ENCODE measurements around the gene CHD5. TPM values are rescaled to one million over a fixed set of nuclear protein-coding genes. Genes with fewer than 3 reads are reported as not detected.

CHD5 gene
- total RNA-seq, 1 experiment from 2014 or later, result 2.4 TPM

DNA sequence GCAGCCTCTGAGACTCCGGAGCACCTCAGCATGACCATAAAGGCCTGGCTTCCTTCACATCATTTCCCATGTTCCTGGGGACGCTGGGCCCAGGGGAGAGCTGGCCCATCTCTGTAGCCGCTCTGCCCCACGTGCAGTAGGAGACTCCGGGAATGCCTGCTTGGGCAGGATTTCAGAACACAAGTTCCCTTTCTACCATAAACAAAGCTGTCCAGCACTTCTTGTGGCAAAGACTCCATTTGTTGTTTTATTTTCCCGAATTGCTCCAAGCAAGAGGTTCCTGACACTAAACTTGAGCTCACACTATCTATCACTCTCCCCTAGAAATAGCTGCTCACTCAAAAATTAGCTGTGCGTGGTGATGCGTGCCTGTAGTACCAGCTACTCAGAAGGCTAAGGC is 21.9 kb downstream of the CHD5 start (continued):
- TF ChIP-seq, protein P1, sequence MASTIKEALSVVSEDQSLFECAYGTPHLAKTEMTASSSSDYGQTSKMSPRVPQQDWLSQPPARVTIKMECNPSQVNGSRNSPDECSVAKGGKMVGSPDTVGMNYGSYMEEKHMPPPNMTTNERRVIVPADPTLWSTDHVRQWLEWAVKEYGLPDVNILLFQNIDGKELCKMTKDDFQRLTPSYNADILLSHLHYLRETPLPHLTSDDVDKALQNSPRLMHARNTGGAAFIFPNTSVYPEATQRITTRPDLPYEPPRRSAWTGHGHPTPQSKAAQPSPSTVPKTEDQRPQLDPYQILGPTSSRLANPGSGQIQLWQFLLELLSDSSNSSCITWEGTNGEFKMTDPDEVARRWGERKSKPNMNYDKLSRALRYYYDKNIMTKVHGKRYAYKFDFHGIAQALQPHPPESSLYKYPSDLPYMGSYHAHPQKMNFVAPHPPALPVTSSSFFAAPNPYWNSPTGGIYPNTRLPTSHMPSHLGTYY (CRISPR knock-in tag; IDR thresholded peaks at IDR 0.05), result no peak
- TF ChIP-seq, protein P2, sequence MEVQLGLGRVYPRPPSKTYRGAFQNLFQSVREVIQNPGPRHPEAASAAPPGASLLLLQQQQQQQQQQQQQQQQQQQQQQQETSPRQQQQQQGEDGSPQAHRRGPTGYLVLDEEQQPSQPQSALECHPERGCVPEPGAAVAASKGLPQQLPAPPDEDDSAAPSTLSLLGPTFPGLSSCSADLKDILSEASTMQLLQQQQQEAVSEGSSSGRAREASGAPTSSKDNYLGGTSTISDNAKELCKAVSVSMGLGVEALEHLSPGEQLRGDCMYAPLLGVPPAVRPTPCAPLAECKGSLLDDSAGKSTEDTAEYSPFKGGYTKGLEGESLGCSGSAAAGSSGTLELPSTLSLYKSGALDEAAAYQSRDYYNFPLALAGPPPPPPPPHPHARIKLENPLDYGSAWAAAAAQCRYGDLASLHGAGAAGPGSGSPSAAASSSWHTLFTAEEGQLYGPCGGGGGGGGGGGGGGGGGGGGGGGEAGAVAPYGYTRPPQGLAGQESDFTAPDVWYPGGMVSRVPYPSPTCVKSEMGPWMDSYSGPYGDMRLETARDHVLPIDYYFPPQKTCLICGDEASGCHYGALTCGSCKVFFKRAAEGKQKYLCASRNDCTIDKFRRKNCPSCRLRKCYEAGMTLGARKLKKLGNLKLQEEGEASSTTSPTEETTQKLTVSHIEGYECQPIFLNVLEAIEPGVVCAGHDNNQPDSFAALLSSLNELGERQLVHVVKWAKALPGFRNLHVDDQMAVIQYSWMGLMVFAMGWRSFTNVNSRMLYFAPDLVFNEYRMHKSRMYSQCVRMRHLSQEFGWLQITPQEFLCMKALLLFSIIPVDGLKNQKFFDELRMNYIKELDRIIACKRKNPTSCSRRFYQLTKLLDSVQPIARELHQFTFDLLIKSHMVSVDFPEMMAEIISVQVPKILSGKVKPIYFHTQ (CRISPR knock-in tag; IDR thresholded peaks at IDR 0.05), result no peak
- TF ChIP-seq EMX1 (CRISPR knock-in tag; IDR thresholded peaks at IDR 0.05) (no peak), OVOL2 (CRISPR knock-in tag; IDR thresholded peaks at IDR 0.05; ENCODE audit: borderline replicate concordance) (no peak), GRHL2 (CRISPR knock-in tag; IDR thresholded peaks at IDR 0.05; ENCODE audit: insufficient replicate concordance, severe bottlenecking) (no peak)

DNA sequence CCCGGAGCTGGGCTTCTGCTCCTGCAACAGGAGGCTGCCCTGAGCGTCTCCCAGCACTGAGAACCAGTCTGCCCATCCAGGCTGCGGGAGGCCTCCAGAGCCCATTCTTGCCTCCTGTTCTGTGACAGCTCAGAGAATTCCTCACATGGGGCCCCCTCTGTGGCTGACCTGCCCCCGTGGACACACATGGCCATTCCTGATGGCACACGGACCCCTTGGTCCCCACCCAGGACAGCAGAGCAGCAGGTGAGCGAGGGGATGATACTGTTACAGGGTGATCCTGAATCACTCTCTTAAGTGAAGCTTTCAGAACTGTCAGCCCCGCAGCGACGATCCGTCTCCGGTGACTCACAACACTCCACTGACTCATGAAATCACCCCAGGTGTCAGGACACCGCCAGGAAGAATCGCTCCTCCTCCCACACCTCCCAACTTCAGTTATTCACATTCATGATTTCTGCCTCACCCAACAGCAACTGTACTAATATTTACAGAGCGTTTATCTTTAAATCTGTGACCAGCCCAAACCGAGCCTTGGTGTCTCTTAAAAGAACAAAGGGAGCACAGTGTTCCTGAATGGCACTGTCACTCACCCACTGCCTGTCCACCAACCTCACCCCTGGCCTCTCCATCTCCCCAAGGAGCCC is 22.5 kb downstream of the CHD5 start:
- Mint-ChIP-seq H3K27me3 (ENCODE audit: low read depth) (no peaks in the 10 kb centered on the region), H3K4me3 (no peak overlapping the region), H3K9me3 (no peaks in the 10 kb centered on the region), H3K4me1 (peaks cover 6% of the 10 kb centered on the region), H3K27ac (no peak overlapping the region), H3K36me3 (no peaks in the 10 kb centered on the region)
- POLR2A ChIA-PET, result no interaction called here
- ATAC-seq (no peak), DNase-seq (ENCODE audit: low spot score) (no peak)
- CTCF ChIA-PET, result interaction anchor here (0.7 to 1.2 kb wide), 5 partner anchors 10 to 125 kb away, joined by 3 to 6 read pairs (median 4); no protein-coding TSS in a partner anchor
- TF ChIP-seq ZNF396 (CRISPR knock-in tag; IDR thresholded peaks at IDR 0.05; ENCODE audit: borderline replicate concordance), result no peak
- TF ChIP-seq, protein P3, sequence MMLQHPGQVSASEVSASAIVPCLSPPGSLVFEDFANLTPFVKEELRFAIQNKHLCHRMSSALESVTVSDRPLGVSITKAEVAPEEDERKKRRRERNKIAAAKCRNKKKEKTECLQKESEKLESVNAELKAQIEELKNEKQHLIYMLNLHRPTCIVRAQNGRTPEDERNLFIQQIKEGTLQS (CRISPR knock-in tag; conservative IDR thresholded peaks at IDR 0.05), result no peak
- TF ChIP-seq, protein P4, sequence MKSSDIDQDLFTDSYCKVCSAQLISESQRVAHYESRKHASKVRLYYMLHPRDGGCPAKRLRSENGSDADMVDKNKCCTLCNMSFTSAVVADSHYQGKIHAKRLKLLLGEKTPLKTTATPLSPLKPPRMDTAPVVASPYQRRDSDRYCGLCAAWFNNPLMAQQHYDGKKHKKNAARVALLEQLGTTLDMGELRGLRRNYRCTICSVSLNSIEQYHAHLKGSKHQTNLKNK (CRISPR knock-in tag; IDR thresholded peaks at IDR 0.05), result no peak
- no peak for TF ChIP-seq EMX1 (CRISPR knock-in tag; IDR thresholded peaks at IDR 0.05)
- TF ChIP-seq SP1 (CRISPR knock-in tag; conservative IDR thresholded peaks at IDR 0.05), result no peak
- TF ChIP-seq, protein P5, sequence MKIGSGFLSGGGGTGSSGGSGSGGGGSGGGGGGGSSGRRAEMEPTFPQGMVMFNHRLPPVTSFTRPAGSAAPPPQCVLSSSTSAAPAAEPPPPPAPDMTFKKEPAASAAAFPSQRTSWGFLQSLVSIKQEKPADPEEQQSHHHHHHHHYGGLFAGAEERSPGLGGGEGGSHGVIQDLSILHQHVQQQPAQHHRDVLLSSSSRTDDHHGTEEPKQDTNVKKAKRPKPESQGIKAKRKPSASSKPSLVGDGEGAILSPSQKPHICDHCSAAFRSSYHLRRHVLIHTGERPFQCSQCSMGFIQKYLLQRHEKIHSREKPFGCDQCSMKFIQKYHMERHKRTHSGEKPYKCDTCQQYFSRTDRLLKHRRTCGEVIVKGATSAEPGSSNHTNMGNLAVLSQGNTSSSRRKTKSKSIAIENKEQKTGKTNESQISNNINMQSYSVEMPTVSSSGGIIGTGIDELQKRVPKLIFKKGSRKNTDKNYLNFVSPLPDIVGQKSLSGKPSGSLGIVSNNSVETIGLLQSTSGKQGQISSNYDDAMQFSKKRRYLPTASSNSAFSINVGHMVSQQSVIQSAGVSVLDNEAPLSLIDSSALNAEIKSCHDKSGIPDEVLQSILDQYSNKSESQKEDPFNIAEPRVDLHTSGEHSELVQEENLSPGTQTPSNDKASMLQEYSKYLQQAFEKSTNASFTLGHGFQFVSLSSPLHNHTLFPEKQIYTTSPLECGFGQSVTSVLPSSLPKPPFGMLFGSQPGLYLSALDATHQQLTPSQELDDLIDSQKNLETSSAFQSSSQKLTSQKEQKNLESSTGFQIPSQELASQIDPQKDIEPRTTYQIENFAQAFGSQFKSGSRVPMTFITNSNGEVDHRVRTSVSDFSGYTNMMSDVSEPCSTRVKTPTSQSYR (CRISPR knock-in tag; IDR thresholded peaks at IDR 0.05), result no peak
- TF ChIP-seq ELF4 (CRISPR knock-in tag; IDR thresholded peaks at IDR 0.05; ENCODE audit: low read depth), result no peak
- TF ChIP-seq, protein P6, sequence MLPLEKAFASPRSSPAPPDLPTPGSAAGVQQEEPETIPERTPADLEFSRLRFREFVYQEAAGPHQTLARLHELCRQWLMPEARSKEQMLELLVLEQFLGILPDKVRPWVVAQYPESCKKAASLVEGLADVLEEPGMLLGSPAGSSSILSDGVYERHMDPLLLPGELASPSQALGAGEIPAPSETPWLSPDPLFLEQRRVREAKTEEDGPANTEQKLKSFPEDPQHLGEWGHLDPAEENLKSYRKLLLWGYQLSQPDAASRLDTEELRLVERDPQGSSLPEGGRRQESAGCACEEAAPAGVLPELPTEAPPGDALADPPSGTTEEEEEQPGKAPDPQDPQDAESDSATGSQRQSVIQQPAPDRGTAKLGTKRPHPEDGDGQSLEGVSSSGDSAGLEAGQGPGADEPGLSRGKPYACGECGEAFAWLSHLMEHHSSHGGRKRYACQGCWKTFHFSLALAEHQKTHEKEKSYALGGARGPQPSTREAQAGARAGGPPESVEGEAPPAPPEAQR (CRISPR knock-in tag; IDR thresholded peaks at IDR 0.05), result no peak
- TF ChIP-seq TP53 (CRISPR knock-in tag; IDR thresholded peaks at IDR 0.05), result no peak
- TF ChIP-seq ZNF671 (CRISPR knock-in tag; IDR thresholded peaks at IDR 0.05), result no peak
- TF ChIP-seq, protein P7, sequence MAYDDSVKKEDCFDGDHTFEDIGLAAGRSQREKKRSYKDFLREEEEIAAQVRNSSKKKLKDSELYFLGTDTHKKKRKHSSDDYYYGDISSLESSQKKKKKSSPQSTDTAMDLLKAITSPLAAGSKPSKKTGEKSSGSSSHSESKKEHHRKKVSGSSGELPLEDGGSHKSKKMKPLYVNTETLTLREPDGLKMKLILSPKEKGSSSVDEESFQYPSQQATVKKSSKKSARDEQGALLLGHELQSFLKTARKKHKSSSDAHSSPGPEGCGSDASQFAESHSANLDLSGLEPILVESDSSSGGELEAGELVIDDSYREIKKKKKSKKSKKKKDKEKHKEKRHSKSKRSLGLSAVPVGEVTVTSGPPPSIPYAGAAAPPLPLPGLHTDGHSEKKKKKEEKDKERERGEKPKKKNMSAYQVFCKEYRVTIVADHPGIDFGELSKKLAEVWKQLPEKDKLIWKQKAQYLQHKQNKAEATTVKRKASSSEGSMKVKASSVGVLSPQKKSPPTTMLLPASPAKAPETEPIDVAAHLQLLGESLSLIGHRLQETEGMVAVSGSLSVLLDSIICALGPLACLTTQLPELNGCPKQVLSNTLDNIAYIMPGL (CRISPR knock-in tag; IDR thresholded peaks at IDR 0.05), result no peak
- TF ChIP-seq NR2C2 (CRISPR knock-in tag; IDR thresholded peaks at IDR 0.05), result no peak
- TF ChIP-seq, protein P8, sequence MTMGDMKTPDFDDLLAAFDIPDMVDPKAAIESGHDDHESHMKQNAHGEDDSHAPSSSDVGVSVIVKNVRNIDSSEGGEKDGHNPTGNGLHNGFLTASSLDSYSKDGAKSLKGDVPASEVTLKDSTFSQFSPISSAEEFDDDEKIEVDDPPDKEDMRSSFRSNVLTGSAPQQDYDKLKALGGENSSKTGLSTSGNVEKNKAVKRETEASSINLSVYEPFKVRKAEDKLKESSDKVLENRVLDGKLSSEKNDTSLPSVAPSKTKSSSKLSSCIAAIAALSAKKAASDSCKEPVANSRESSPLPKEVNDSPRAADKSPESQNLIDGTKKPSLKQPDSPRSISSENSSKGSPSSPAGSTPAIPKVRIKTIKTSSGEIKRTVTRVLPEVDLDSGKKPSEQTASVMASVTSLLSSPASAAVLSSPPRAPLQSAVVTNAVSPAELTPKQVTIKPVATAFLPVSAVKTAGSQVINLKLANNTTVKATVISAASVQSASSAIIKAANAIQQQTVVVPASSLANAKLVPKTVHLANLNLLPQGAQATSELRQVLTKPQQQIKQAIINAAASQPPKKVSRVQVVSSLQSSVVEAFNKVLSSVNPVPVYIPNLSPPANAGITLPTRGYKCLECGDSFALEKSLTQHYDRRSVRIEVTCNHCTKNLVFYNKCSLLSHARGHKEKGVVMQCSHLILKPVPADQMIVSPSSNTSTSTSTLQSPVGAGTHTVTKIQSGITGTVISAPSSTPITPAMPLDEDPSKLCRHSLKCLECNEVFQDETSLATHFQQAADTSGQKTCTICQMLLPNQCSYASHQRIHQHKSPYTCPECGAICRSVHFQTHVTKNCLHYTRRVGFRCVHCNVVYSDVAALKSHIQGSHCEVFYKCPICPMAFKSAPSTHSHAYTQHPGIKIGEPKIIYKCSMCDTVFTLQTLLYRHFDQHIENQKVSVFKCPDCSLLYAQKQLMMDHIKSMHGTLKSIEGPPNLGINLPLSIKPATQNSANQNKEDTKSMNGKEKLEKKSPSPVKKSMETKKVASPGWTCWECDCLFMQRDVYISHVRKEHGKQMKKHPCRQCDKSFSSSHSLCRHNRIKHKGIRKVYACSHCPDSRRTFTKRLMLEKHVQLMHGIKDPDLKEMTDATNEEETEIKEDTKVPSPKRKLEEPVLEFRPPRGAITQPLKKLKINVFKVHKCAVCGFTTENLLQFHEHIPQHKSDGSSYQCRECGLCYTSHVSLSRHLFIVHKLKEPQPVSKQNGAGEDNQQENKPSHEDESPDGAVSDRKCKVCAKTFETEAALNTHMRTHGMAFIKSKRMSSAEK (CRISPR knock-in tag; IDR thresholded peaks at IDR 0.05; ENCODE audit: borderline replicate concordance), result no peak
